Measurements from ENCODE around the gene SOHLH2.

DNA sequence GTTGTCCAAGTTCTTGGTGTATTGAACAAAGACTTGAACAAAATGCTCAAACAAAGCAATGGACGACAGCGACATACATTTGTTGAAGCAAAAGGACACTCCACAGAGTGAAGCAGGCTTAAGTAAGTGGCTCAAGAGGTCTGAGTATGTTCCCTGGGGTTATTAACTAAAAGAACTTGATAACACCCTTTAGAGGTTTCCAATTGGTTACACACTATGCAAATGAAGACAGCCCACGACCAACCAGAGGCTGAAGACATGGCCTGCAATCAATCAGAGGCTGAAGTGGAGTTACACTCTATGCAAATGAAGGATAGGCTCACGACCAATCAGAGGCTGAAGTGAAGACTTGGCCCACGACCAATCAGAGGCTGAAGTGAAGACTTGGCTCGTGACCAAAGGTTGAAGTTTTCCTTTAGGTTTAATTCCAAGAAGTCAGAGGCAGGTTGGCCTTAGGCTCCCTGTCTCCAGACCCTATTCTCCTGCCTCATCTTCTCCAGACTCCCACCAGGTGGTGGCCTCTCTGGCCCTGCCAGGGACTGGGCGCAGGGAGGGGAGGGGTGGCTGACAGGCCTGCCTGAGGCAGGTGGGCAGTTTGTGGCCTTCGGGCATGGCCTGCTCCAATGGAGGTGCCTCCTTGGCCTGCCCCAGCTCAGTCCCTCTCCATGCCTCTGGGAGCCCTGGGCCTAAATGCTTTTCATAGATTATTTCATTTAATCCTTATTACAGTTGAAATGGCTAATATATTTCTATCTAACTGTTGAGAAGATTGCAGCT lies 45.2 kb upstream of the SOHLH2 start:
- TF ChIP-seq CEBPB (IDR thresholded peaks at IDR 0.05; ENCODE audit: low read depth, low read length) (no peak), POLR2A (IDR thresholded peaks at IDR 0.05; ENCODE audit: low read depth, low read length) (no peak), CTCF (conservative IDR thresholded peaks at IDR 0.05; ENCODE audit: low read depth, low read length) (no peak), SMC3 (IDR thresholded peaks at IDR 0.05; ENCODE audit: low read depth, low read length) (no peak), RAD21 (IDR thresholded peaks at IDR 0.05; ENCODE audit: low read length) (no peak), CHD1 (IDR thresholded peaks at IDR 0.05; ENCODE audit: low read depth, low read length) (no peak), RCOR1 (IDR thresholded peaks at IDR 0.05; ENCODE audit: insufficient replicate concordance, low read length) (no peak), MAFK (IDR thresholded peaks at IDR 0.05; ENCODE audit: low read depth, low read length) (no peak), RFX5 (IDR thresholded peaks at IDR 0.05; ENCODE audit: low read depth, low read length) (no peak), FOS (IDR thresholded peaks at IDR 0.05; ENCODE audit: low read depth, low read length) (no peak)
